Keratinocyte (primary cell): ENCODE data around the gene PCCA. TPM values are rescaled to one million over a fixed set of nuclear protein-coding genes. Genes with fewer than 3 reads are reported as not detected.

Experiments
- DNase-seq: peaks from one replicate; pipeline ENCODE4 v3.0.0-alpha.2; 2011; ENCODE audit warnings: low read depth, missing footprints, low spot score
- FAIRE-seq: peaks from 2 replicates; lab custom pipeline; 2011; peaks lifted over from hg19 to GRCh38; lab: Jason Lieb, UNC
- H2AFZ ChIP-seq: 2 replicates; pipeline ENCODE4 v1.6.0; 2012; ENCODE audit warnings: low read length, control low read depth, inconsistent platforms; ENCODE audit not compliant: control insufficient read depth
- H3K27ac ChIP-seq: 2 replicates; pipeline ENCODE4 v1.5.1; 2011; ENCODE audit warnings: low read length; ENCODE audit not compliant: control insufficient read depth, insufficient read depth
- H3K27me3 ChIP-seq: 3 replicates; pipeline ENCODE4 v1.6.0; 2011; ENCODE audit warnings: low read length; ENCODE audit not compliant: control insufficient read depth, insufficient read depth; ENCODE audit errors: extremely low read depth
- H3K36me3 ChIP-seq, 2 experiments: 2 replicates in 1 of 2; 3 replicates in 1 of 2; pipeline ENCODE4 v1.5.1; 2011; ENCODE audit warnings: low read length in 2 of 2, mild to moderate bottlenecking in 1 of 2; ENCODE audit not compliant: control insufficient read depth in 2 of 2, insufficient read depth in 2 of 2; ENCODE audit errors: extremely low read depth in 1 of 2
- H3K4me1 ChIP-seq: 3 replicates; pipeline ENCODE4 v1.5.1; 2011; ENCODE audit warnings: low read length; ENCODE audit not compliant: control insufficient read depth, insufficient read depth; ENCODE audit errors: extremely low read depth
- H3K4me2 ChIP-seq: 3 replicates; pipeline ENCODE4 v1.6.0; 2011; ENCODE audit warnings: low read depth, low read length; ENCODE audit not compliant: control insufficient read depth, insufficient read depth; ENCODE audit errors: extremely low read depth
- H3K4me3 ChIP-seq, 3 experiments: fragments of 200-600 bp in 1 of 3; sonication (generic) in 1 of 3; 2 replicates in 2 of 3; 3 replicates in 1 of 3; pipeline ENCODE4 v1.5.1; 2011 to 2016; ENCODE audit warnings: low read length in 3 of 3, mild to moderate bottlenecking in 3 of 3, control low read depth in 2 of 3, inconsistent platforms in 1 of 3, low read depth in 1 of 3, mixed read lengths in 1 of 3, mixed run types in 1 of 3, moderate library complexity in 1 of 3; ENCODE audit not compliant: control insufficient read depth in 2 of 3, insufficient read depth in 2 of 3; ENCODE audit errors: extremely low read depth in 1 of 3
- H3K79me2 ChIP-seq: 2 replicates; pipeline ENCODE4 v1.6.0; 2012; ENCODE audit warnings: low read length; ENCODE audit not compliant: control insufficient read depth, insufficient read depth
- H3K9ac ChIP-seq: 3 replicates; pipeline ENCODE4 v1.6.0; 2011; ENCODE audit warnings: low read length; ENCODE audit not compliant: control insufficient read depth, insufficient read depth; ENCODE audit errors: extremely low read depth
- H3K9me1 ChIP-seq: 3 replicates; pipeline ENCODE4 v1.6.0; 2011; ENCODE audit warnings: low read length; ENCODE audit not compliant: control insufficient read depth, insufficient read depth; ENCODE audit errors: extremely low read depth
- H3K9me3 ChIP-seq: 2 replicates; pipeline ENCODE4 v1.5.1; 2012; ENCODE audit warnings: low read depth, low read length; ENCODE audit not compliant: control insufficient read depth
- H4K20me1 ChIP-seq: 3 replicates; pipeline ENCODE4 v1.6.0; 2011; ENCODE audit warnings: low read length; ENCODE audit not compliant: control insufficient read depth, insufficient read depth; ENCODE audit errors: extremely low read depth
- EZH2 ChIP-seq: IDR thresholded peaks from one replicate; pipeline ENCODE4 v1.6.1; 2012; ENCODE audit warnings: inconsistent platforms, mild to moderate bottlenecking, low read length, moderate library complexity
- dilution Hi-C: fragments of 300-500 bp; cut with MboI; formaldehyde crosslinking; loops from one replicate; pipeline ENCODE4 v1.7.0; 2020; ENCODE audit warnings: low sequenced_read_pairs; ENCODE audit not compliant: extremely low pct_ligation_motif_present
- polyA plus RNA-seq, 5 experiments: library from polyadenylated mRNA; depleted of rRNA in 3 of 5; stranded (reverse) in 3 of 5; stranded (forward) in 1 of 5; unstranded in 1 of 5; fragments of >200 nt; gene quantifications; 1 replicate in 1 of 5; 2 replicates in 3 of 5; 3 replicates in 1 of 5; pipeline versions ENCODE4 v1.2.1 to v1.2.3, GENCODE V29; 2011 to 2012; ENCODE audit warnings: missing spikeins in 2 of 5, low read depth in 1 of 5, low replicate concordance in 1 of 5
- TF ChIP-seq, protein P1 (sequence below), 3 experiments: IDR thresholded peaks in 1 of 3; conservative IDR thresholded peaks in 1 of 3; optimal IDR thresholded peaks in 1 of 3; 2 replicates in 2 of 3; 3 replicates in 1 of 3; pipeline versions ENCODE3 to v1.5.1; 2011; ENCODE audit warnings: low read length in 3 of 3, mild to moderate bottlenecking in 3 of 3, moderate library complexity in 2 of 3, control low read depth in 1 of 3, inconsistent platforms in 1 of 3; ENCODE audit not compliant: insufficient read depth in 2 of 3; ENCODE audit errors: extremely low read depth in 1 of 3

Gene PCCA
- polyA plus RNA-seq, 1 donor (not counting 4 experiments of a cell fraction or from before 2014, with no cell fraction given): 8.1 TPM

DNA sequence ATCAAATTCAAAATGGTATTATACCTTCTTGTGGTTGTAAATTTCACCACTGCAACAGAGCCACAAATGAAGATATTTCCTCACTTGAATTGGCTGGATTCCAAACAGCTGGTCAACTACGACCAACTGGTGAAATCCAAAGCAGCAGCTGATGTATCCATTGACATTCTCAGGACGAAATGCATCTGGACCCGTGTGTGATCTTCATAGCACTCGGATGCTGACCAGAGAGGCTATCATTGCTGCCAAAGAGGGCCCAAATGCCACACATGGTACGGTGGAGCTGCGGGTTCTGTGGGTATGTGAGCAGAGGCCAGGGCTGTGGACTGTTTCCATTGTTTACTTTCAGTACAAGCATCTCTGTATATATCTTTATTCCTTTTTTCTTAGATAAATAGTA is 25.6 kb upstream of the PCCA start:
- Histone ChIP-seq H3K4me3 (no peak overlapping the region), H2AFZ (no peak overlapping the region), H3K9ac (no peak overlapping the region), H3K79me2 (no peaks in the 10 kb centered on the region), H3K36me3 (no peaks in the 10 kb centered on the region), H4K20me1 (no peaks in the 10 kb centered on the region), H3K9me3 (no peaks in the 10 kb centered on the region), H3K27me3 (no peaks in the 10 kb centered on the region), H3K9me1 (no peaks in the 10 kb centered on the region), H3K27ac (no peak overlapping the region), H3K4me2 (no peak overlapping the region), H3K4me1 (no peaks in the 10 kb centered on the region)
- TF ChIP-seq, protein P1, sequence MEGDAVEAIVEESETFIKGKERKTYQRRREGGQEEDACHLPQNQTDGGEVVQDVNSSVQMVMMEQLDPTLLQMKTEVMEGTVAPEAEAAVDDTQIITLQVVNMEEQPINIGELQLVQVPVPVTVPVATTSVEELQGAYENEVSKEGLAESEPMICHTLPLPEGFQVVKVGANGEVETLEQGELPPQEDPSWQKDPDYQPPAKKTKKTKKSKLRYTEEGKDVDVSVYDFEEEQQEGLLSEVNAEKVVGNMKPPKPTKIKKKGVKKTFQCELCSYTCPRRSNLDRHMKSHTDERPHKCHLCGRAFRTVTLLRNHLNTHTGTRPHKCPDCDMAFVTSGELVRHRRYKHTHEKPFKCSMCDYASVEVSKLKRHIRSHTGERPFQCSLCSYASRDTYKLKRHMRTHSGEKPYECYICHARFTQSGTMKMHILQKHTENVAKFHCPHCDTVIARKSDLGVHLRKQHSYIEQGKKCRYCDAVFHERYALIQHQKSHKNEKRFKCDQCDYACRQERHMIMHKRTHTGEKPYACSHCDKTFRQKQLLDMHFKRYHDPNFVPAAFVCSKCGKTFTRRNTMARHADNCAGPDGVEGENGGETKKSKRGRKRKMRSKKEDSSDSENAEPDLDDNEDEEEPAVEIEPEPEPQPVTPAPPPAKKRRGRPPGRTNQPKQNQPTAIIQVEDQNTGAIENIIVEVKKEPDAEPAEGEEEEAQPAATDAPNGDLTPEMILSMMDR (optimal IDR thresholded peaks at IDR 0.05 in 1 of 3, IDR thresholded peaks at IDR 0.05 in 1 of 3, conservative IDR thresholded peaks at IDR 0.05 in 1 of 3; ENCODE audit: extremely low read depth in 1 of 3, insufficient read depth in 2 of 3, low read length in 3 of 3): no peak
- TF ChIP-seq EZH2: no peak
- FAIRE-seq: no peak
- dilution Hi-C loops: no loop called here
- no peak for DNase-seq

- Histone ChIP-seq H3K4me3 (no peak overlapping the region), H3K27ac (no peak overlapping the region), H3K9me3 (no peaks in the 10 kb centered on the region), H3K36me3 (no peaks in the 10 kb centered on the region), H2AFZ (no peak overlapping the region), H3K4me2 (no peak overlapping the region), H3K27me3 (no peaks in the 10 kb centered on the region), H3K9ac (no peak overlapping the region), H3K4me1 (no peaks in the 10 kb centered on the region), H3K9me1 (no peaks in the 10 kb centered on the region), H3K79me2 (no peaks in the 10 kb centered on the region), H4K20me1 (no peaks in the 10 kb centered on the region)
- FAIRE-seq (no peak), DNase-seq (no peak)
- TF ChIP-seq, protein P1 (optimal IDR thresholded peaks at IDR 0.05 in 1 of 3, IDR thresholded peaks at IDR 0.05 in 1 of 3, conservative IDR thresholded peaks at IDR 0.05 in 1 of 3; ENCODE audit: extremely low read depth in 1 of 3, insufficient read depth in 2 of 3, low read length in 3 of 3): no peak
- TF ChIP-seq EZH2: no peak
- dilution Hi-C loops: no loop called here
Observed at GRCh38 chr13:100063906-100064305, 25.0 kb upstream of the PCCA start.
